Upper lobe of left lung (tissue), 6 donors: ENCODE results near the gene BAZ1B. TPM values are rescaled to one million over a fixed set of nuclear protein-coding genes. Genes with fewer than 3 reads are reported as not detected.
A peak's percentile ranks its signal among the peaks of the same experiment; 100 is the strongest.
"Not testable (repeated sequence)": the region's sequence is repeated elsewhere in the genome, so short reads cannot be mapped to it uniquely, and the experiment has no call there.

ENCODE experiments used
- ATAC-seq, 2 donors: fragments of 200-7000 bp; cut with Tn5 transposase; one replicate each; pipeline ENCODE4 v1.9.1; 2022; ENCODE audit warnings: mild to moderate bottlenecking in 2 of 2, moderate library complexity in 2 of 2; ENCODE audit not compliant: low FRiP score in 2 of 2
- DNase-seq, 2 donors: peaks; one replicate each; pipeline ENCODE4 v3.0.0-alpha.2; 2019 to 2020
- H3K27ac ChIP-seq, 4 donors: fragments of 200-600 bp; sonication (generic); one replicate each; pipeline ENCODE4 v1.5.1; 2016 to 2019
- H3K27me3 ChIP-seq, 4 donors: fragments of 200-600 bp; sonication (generic); one replicate each; pipeline ENCODE4 v1.5.1; 2017 to 2019
- H3K36me3 ChIP-seq, 4 donors: fragments of 200-600 bp; sonication (generic); one replicate each; pipeline ENCODE4 v1.5.1; 2016 to 2019
- H3K4me1 ChIP-seq, 4 donors: fragments of 200-600 bp; sonication (generic); one replicate each; pipeline ENCODE4 v1.5.1; 2018 to 2019
- H3K4me3 ChIP-seq, 4 donors: fragments of 200-600 bp; sonication (generic); one replicate each; pipeline ENCODE4 v1.5.1; 2017 to 2019; ENCODE audit warnings: mild to moderate bottlenecking in 2 of 4, moderate library complexity in 1 of 4
- H3K9me3 ChIP-seq, 4 donors: fragments of 200-600 bp; sonication (generic); one replicate each; pipeline ENCODE4 v1.5.1; 2018 to 2019
- CTCF ChIP-seq, 6 experiments: fragments of 450-650 bp in 4 of 6; fragments of 200-600 bp in 2 of 6; sonication (generic) in 2 of 6; IDR thresholded peaks; one replicate each; pipeline ENCODE4 v1.5.1; 2016 to 2019; ENCODE audit warnings: antibody characterized with exemption in 6 of 6
- EP300 ChIP-seq, 4 donors: sonication (generic); formaldehyde crosslinking; IDR thresholded peaks; one replicate each; pipeline ENCODE4 v1.5.1; 2017; ENCODE audit warnings: antibody characterized with exemption in 4 of 4, control low read depth in 2 of 4
- POLR2A ChIP-seq, 4 donors: fragments of 450-650 bp; IDR thresholded peaks; one replicate each; pipeline ENCODE4 v1.5.1; 2016 to 2017; ENCODE audit warnings: antibody characterized with exemption in 4 of 4, mild to moderate bottlenecking in 2 of 4
- POLR2AphosphoS5 ChIP-seq, 2 donors: sonication (generic); formaldehyde crosslinking; IDR thresholded peaks; one replicate each; pipeline ENCODE4 v1.5.1; 2017; ENCODE audit warnings: antibody characterized with exemption in 2 of 2
- WGBS, 2 donors: methylation state at CpG; one replicate each; pipeline ENCODE4 v1.1.5; 2017 to 2018; 5-methylcytosine and 5-hydroxymethylcytosine counted together
- total RNA-seq, 6 donors: library from RNA; depleted of rRNA in 4 of 6; stranded (reverse); fragments of >200 nt in 4 of 6; gene quantifications; one replicate each; pipeline versions ENCODE4 v1.1.0 to v1.2.1, GENCODE V29; 2016 to 2021
- donor health status: DM: no; HTN: no; CAD: no; lungs with moderate emphysema.
- donor health status: DM: no; HTN: yes; CAD: no; lungs with severe emphysema.

The BAZ1B gene
- total RNA-seq, 6 donors from 2014 or later, result 45.8 to 71.4 (median 56.0) TPM

DNA sequence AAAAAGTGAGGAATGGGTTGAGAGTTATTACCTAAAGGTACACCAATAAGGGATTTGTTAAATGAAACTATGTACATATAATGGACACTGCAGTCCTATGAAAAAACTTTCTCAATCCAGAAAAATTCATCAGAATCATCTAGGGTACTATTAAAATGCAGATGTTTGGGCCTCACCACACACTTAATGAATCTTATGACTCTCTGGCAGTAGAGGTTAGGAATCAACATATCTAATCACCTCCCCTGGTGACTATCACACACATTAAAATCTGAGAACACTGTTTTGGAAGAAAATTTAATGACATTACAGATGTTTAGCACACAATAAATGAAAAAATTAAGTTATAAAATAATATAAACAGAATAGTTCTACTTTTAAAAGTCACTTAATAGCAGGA lies 32.1 kb downstream of the BAZ1B start:
- no peak for TF ChIP-seq EP300 (IDR thresholded peaks at IDR 0.05)
- TF ChIP-seq POLR2AphosphoS5 (IDR thresholded peaks at IDR 0.05), result no peak
- no peak for TF ChIP-seq CTCF (IDR thresholded peaks at IDR 0.05)
- TF ChIP-seq POLR2A (IDR thresholded peaks at IDR 0.05), result no peak
- H3K27me3 ChIP-seq, result no peaks in the 10 kb centered on the region
- DNase-seq, result no peak
- H3K27ac ChIP-seq, result no peak overlapping the region
- ATAC-seq, result no peak
- no peaks in the 10 kb centered on the region for H3K4me1 ChIP-seq
- no peak overlapping the region for H3K4me3 ChIP-seq
- H3K36me3 ChIP-seq, result peaks cover 20 to 97% (median 67%) of the 10 kb centered on the region in 4 donors
- H3K9me3 ChIP-seq, result no peaks in the 10 kb centered on the region

- Histone ChIP-seq H3K27ac (no peak overlapping the region), H3K4me1 (no peaks in the 10 kb centered on the region), H3K27me3 (no peaks in the 10 kb centered on the region), H3K9me3 (no peaks in the 10 kb centered on the region), H3K4me3 (no peak overlapping the region), H3K36me3 (peaks cover 25 to 95% (median 54%) of the 10 kb centered on the region in 4 donors)
- WGBS, 2 donors, result 93 to 100% methylated on average over 1 of the region's 1 CpG
- TF ChIP-seq POLR2A (IDR thresholded peaks at IDR 0.05) (no peak), POLR2AphosphoS5 (IDR thresholded peaks at IDR 0.05) (no peak), EP300 (IDR thresholded peaks at IDR 0.05) (no peak), CTCF (IDR thresholded peaks at IDR 0.05) (no peak)
- no peak for ATAC-seq
- DNase-seq, result no peak
Measured at GRCh38 chr7:73487486-73487885, 34.6 kb downstream of the BAZ1B start.

GRCh38 chr7:73483171-73483570 lies 38.9 kb downstream of the BAZ1B start:
- Histone ChIP-seq H3K27ac (no peak overlapping the region), H3K9me3 (no peaks in the 10 kb centered on the region), H3K36me3 (peaks cover 10 to 81% (median 28%) of the 10 kb centered on the region in 4 donors), H3K27me3 (no peaks in the 10 kb centered on the region), H3K4me1 (no peaks in the 10 kb centered on the region), H3K4me3 (no peak overlapping the region)
- ATAC-seq (no peak), DNase-seq (no peak)
- no peak for TF ChIP-seq CTCF (IDR thresholded peaks at IDR 0.05)
- 89 to 100% methylated on average over 1 of the region's 1 CpG for WGBS, 2 donors

DNA sequence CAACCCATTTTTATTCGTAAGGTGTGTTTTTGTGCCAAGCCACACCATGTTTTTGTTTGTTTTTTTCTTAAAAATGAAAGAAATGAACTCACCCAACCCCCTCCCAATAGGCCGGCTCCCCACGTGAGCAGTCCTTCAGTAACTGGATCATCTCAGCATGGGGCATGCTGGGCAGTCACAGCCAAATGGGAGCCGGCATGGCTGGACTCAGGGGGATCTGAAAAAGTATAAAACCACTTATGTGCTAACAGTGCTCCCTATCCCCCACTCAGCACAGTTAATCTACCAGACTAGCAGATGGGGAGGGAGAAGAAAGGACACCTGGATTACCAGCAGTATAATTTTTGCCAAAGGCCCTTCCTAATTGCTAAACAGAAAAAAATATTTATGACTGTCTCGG lies 39.3 kb downstream of the BAZ1B start:
- DNase-seq (no peak), ATAC-seq (no peak)
- no peaks in the 10 kb centered on the region for H3K9me3 ChIP-seq
- H3K36me3 ChIP-seq, result peaks cover 15 to 81% (median 30%) of the 10 kb centered on the region in 4 donors
- 89 to 99% methylated on average over 5 of the region's 5 CpGs for WGBS, 2 donors
- H3K27ac ChIP-seq, result no peak overlapping the region
- no peak overlapping the region for H3K4me3 ChIP-seq
- TF ChIP-seq EP300 (IDR thresholded peaks at IDR 0.05) (no peak), POLR2AphosphoS5 (IDR thresholded peaks at IDR 0.05) (no peak), CTCF (IDR thresholded peaks at IDR 0.05) (no peak), POLR2A (IDR thresholded peaks at IDR 0.05) (no peak)
- no peaks in the 10 kb centered on the region for H3K27me3 ChIP-seq
- H3K4me1 ChIP-seq, result no peaks in the 10 kb centered on the region

- not testable (repeated sequence) for ATAC-seq, H3K4me1 ChIP-seq, H3K4me3 ChIP-seq, H3K27me3 ChIP-seq, H3K9me3 ChIP-seq, H3K27ac ChIP-seq
- DNase-seq, result peak in 1 of 2 donors; percentile 29
- 95 to 96% methylated on average over 12 of the region's 12 CpGs for WGBS, 2 donors
- H3K36me3 ChIP-seq, result peaks cover 16 to 82% (median 38%) of the 10 kb centered on the region in 4 donors
Measured at GRCh38 chr7:73481521-73481920, 40.6 kb downstream of the BAZ1B start.
